Mesothelial cell of epicardium (in vitro differentiated cells): ENCODE data around the gene LPIN1. TPM values are rescaled to one million over a fixed set of nuclear protein-coding genes. Genes with fewer than 3 reads are reported as not detected.

ENCODE experiments used
- DNase-seq, 2 experiments: peaks; one replicate each; pipeline ENCODE4 v3.0.0; 2021; ENCODE audit warnings: low spot score in 2 of 2; ENCODE audit not compliant: unreplicated experiment in 2 of 2
- H3K27ac Mint-ChIP-seq: 2 replicates; pipeline ENCODE4 v1.8.0; 2021; ENCODE audit warnings: mixed read lengths
- H3K27me3 Mint-ChIP-seq: 2 replicates; pipeline ENCODE4 v1.8.0; 2021; ENCODE audit warnings: low read depth, mixed read lengths
- H3K36me3 Mint-ChIP-seq: 2 replicates; pipeline ENCODE4 v1.8.0; 2021; ENCODE audit warnings: mixed read lengths
- H3K4me1 Mint-ChIP-seq: 2 replicates; pipeline ENCODE4 v1.8.0; 2021; ENCODE audit warnings: mixed read lengths
- H3K4me3 Mint-ChIP-seq: 2 replicates; pipeline ENCODE4 v1.8.0; 2021; ENCODE audit warnings: mild to moderate bottlenecking, moderate library complexity, mixed read lengths
- H3K9me3 Mint-ChIP-seq: 2 replicates; pipeline ENCODE4 v1.8.0; 2021; ENCODE audit warnings: mixed read lengths
- total RNA-seq: library from RNA; stranded (reverse); gene quantifications from 3 replicates; pipeline ENCODE4 v1.2.1, GENCODE V29; 2021
- TF ChIP-seq, protein P1 (sequence below): fragments of 200-600 bp; sonication (generic); IDR thresholded peaks from one replicate; pipeline ENCODE4 v1.5.0; 2021; ENCODE audit warnings: antibody characterized with exemption; ENCODE audit not compliant: unreplicated experiment

The LPIN1 gene
- total RNA-seq, 1 donor from 2014 or later = 36.1 TPM

GRCh38 chr2:11745613-11746375, 638 bp upstream of the LPIN1 start:
- DNase-seq = no peak
- Mint-ChIP-seq H3K27me3 (no peaks in the 10 kb centered on the region), H3K27ac (peak overlapping the region; percentile 75)

DNA sequence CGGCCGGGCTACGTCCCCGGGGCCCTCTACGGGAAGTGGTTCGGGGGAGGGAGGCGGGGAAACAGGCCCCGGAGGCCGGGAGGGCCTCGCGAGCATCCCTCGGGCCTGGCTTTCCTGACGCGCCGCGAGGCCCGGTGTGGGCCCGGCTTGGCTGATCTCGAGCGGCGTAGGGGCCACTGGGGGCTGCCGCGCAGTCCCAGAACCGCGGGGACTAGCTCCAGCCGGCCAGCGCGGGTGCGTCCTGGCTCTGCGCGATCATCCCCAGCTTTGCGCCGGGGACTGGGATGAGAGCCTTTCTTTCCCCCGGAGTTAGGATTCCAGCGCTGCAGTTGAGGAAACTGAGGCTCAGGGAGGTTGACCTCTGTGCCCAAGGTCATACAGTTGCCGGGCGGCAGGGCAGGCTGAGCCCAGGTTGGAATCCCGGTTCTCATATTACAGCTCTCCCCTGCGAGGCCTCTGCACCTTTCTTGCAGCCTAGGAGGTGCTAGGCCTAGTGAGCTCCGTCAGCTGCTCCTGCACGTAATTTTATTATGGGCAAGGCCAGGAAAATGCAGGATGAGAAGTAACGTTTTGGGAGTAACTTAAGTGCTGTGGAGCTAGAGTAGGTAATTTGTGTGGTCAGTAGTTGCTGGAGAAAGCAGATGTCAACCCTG, 501 bp downstream of the LPIN1 start:
- Mint-ChIP-seq H3K27ac (peak overlapping the region; percentile 65), H3K4me3 (peak overlapping the region; percentile 79), H3K9me3 (no peaks in the 10 kb centered on the region), H3K27me3 (no peaks in the 10 kb centered on the region), H3K36me3 (no peaks in the 10 kb centered on the region), H3K4me1 (peaks cover 54% of the 10 kb centered on the region)
- TF ChIP-seq, protein P1, sequence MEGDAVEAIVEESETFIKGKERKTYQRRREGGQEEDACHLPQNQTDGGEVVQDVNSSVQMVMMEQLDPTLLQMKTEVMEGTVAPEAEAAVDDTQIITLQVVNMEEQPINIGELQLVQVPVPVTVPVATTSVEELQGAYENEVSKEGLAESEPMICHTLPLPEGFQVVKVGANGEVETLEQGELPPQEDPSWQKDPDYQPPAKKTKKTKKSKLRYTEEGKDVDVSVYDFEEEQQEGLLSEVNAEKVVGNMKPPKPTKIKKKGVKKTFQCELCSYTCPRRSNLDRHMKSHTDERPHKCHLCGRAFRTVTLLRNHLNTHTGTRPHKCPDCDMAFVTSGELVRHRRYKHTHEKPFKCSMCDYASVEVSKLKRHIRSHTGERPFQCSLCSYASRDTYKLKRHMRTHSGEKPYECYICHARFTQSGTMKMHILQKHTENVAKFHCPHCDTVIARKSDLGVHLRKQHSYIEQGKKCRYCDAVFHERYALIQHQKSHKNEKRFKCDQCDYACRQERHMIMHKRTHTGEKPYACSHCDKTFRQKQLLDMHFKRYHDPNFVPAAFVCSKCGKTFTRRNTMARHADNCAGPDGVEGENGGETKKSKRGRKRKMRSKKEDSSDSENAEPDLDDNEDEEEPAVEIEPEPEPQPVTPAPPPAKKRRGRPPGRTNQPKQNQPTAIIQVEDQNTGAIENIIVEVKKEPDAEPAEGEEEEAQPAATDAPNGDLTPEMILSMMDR = no peak
- no peak for DNase-seq

More at GRCh38 chr2:11745613-11746375, 638 bp upstream of the LPIN1 start:
- Mint-ChIP-seq H3K36me3 (no peaks in the 10 kb centered on the region), H3K4me1 (peaks cover 49% of the 10 kb centered on the region), H3K4me3 (peak overlapping the region; percentile 62), H3K9me3 (no peaks in the 10 kb centered on the region)
- TF ChIP-seq, protein P1 = no peak

DNA sequence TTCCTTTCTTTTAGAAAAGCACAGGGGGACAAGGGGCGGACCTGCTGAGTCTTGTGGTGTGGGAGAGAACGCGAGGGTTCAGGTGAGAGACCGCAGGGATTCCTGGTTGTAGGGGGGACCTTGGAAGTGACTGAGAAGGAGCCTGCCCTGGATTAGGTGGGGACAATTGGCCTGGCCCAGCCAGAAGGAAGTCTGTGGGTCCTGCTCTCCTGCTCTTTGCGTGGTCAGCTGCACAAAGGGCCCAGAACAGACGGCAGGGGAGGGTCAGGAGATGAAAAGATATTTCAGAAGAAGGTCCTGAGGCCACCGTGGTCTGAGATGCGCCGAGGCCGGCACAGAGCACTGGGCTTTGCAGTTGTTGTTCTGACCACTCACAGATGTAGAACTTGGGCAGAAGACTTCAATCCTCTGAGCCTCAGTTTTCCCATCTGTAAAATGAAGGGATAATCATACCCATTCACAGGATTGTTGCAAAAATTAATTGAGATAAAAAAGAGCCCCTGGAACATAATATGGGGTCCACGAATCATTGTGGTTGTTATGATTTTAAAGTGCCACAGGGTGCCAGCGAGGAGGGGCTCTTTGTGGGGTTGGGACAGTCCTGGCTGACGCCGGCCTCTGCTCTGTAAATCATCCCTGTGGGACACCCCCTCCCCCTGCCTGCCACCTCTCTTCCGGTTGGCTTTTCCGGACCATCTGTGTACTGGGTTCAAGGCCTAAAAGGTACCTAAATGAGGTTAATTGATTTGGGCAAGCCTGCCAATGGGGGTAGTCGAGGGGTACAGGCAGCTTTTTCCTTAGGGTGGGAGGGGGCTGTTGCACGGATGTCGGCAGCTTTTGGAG, 1.8 kb downstream of the LPIN1 start:
- Mint-ChIP-seq H3K27me3 (no peaks in the 10 kb centered on the region), H3K4me3 (peak overlapping the region; percentile 79), H3K4me1 (peaks cover 56% of the 10 kb centered on the region), H3K9me3 (no peaks in the 10 kb centered on the region), H3K27ac (peak overlapping the region; percentile 65), H3K36me3 (no peaks in the 10 kb centered on the region)
- TF ChIP-seq, protein P1 = no peak
- DNase-seq = no peak

DNA sequence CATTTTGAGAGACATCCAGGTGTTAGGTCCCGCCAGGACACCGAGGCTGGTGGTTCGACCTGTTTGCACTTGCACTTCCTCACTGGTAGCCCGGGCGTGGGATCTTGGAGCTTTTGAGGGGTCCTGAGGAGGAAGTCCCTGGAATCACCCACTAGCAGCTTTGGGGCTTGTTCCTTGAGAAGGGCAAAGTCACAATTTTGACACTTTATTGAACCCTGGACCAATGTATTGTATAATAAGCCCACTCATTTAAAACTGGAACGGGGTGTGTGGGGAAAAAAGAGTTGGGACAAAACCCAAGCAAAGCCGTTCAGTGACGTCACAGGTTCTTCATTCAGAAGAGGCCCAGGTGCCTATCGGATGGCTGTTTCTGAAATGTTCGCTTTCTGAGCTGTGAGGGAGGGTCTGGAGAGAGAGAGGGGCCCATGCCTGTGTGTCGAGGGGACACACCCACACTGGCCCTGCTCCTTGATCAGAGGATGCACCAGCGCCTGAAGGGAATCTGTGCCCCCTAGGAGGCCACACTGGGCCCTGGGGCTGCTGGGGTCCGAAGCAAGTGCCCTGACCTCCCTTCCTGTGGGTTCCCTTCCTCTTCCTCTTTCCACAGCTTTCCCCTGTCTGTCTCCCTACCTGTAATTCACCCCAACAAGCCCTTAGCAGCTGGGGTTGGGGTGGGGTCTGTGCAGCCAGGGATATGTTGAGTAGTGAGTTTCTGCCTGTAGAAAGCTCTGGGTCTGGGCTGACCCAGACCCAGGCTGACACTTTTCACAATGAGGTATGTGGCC, 2.6 kb downstream of the LPIN1 start:
- no peaks in the 10 kb centered on the region for H3K36me3 Mint-ChIP-seq
- no peaks in the 10 kb centered on the region for H3K27me3 Mint-ChIP-seq
- no peak overlapping the region for H3K4me3 Mint-ChIP-seq
- H3K27ac Mint-ChIP-seq = no peak overlapping the region
- TF ChIP-seq, protein P1 = no peak
- H3K9me3 Mint-ChIP-seq = no peaks in the 10 kb centered on the region
- peaks cover 61% of the 10 kb centered on the region for H3K4me1 Mint-ChIP-seq
- no peak for DNase-seq

- peaks cover 56% of the 10 kb centered on the region for H3K4me1 Mint-ChIP-seq
- no peaks in the 10 kb centered on the region for H3K27me3 Mint-ChIP-seq
- TF ChIP-seq, protein P1 = no peak
- H3K9me3 Mint-ChIP-seq = no peaks in the 10 kb centered on the region
- no peaks in the 10 kb centered on the region for H3K36me3 Mint-ChIP-seq
- no peak overlapping the region for H3K4me3 Mint-ChIP-seq
- DNase-seq = no peak
- H3K27ac Mint-ChIP-seq = peak overlapping the region; percentile 59
These were observed 3.4 kb downstream of the LPIN1 start for GRCh38 chr2:11749646-11750349.
